8988T (cell line): ENCODE measurements around the gene PHGDH.
A peak's percentile ranks its signal among the peaks of the same experiment; 100 is the strongest.

Experiments used
- DNase-seq: peaks from one replicate; pipeline ENCODE4 v3.0.0; 2011

PHGDH gene

DNA sequence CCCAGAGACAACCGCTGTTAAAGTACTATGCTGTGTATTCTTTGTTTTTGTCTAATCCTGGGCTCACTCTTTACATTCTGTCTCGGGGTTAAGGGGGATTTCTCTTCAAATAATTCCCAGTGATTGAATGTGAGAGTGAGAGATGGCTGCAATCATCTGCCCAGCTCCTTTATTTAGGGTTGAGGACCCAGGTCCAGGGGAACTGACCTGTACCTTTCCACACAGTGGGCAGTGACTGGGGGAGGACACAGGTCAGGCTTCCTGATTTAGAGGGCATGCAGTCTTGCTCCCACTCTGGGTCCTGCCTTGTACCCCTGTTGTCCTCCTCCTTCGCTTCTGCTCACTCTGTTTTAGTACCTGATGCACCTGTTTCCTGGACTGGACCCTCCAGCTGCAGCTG is 22.0 kb downstream of the PHGDH start:
- no peak for DNase-seq

DNA sequence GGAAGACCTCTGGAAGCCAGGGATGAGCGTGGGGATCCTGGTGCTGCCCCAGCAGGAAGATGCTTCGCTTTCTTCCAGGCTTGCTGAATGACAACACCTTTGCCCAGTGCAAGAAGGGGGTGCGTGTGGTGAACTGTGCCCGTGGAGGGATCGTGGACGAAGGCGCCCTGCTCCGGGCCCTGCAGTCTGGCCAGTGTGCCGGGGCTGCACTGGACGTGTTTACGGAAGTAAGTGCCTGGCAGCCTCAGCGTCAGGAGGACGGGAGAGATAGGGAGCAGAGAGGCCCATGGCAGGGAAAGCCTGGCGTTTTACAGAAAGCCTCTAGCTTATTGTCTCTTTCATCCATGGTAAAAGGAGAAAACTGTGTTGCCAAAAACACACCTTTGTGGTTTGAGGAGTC is 23.5 kb downstream of the PHGDH start:
- no peak for DNase-seq

DNA sequence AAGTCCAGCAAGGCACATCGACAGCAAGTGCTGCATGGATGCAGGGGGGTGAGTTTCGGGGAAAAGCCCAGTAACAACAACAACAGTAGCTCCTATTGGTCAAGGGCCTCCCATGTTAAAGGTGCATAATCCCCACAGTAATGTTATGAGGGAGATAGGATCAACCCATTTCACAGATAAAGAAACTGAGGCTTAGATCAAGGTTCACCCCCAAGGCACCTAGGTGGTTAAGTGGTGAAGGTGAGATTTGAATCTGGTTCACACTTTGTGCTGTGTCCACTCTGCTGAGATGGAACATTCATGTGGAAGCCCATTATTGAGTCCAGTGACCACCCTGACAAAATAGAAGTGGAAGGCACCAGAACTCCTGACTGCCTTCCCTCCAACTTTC is 24.9 kb downstream of the PHGDH start:
- DNase-seq, result no peak

DNA sequence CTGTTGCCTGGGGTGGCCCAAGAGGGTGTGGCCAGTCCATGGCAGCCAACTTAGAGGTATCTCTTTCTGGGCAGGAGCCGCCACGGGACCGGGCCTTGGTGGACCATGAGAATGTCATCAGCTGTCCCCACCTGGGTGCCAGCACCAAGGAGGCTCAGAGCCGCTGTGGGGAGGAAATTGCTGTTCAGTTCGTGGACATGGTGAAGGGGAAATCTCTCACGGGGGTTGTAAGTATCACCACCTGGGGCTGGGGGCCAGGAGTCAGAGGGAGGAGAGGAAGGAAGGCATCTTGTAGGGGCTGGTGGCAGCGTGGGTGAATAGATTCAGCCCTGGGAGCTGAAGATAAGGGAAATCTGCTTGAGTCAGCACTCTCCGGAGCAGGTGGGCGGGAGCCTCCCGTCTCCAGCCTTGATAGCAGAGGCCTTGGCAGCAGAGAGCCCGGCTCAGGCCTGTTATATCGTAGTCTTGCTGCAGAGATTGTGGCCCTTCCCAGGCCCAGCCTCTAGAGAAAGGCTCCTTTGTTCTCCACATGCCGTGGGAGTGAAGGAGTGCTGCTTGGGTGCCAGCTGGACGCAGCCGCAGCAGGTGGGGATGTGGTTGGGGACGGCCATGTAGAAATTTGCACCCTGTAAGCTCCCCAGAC is 25.4 kb downstream of the PHGDH start:
- DNase-seq, result no peak

DNA sequence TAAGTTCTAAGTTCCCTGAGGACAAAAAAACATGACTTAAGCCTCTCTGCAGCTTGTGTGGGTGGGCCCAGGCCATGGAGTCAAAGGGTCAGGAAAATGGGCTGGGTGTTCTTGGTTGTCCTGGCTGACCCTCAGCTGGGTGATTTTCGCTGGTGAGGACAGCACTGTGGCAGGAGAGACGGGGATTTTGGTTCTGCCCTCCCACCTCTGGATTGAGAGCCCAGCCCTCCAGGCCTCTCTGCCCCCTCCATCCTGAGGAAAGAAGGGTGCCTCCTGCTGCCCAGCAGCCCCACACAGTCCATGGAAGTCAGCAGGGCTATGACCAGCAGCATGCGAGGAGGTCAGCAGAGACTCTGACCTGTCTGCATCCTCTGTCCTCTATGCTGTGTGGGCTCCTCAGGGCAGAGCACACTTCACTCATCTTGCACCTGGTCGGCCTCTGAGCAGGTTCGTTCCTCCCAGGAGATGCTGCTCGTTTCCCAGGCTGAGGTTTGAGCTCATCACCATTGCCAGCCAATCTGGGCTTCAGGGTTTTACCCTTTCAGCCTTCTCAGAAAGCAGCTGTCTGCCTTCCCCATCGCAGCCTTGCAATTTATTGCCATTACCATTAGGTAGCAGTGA is 26.5 kb downstream of the PHGDH start:
- DNase-seq, result no peak

DNA sequence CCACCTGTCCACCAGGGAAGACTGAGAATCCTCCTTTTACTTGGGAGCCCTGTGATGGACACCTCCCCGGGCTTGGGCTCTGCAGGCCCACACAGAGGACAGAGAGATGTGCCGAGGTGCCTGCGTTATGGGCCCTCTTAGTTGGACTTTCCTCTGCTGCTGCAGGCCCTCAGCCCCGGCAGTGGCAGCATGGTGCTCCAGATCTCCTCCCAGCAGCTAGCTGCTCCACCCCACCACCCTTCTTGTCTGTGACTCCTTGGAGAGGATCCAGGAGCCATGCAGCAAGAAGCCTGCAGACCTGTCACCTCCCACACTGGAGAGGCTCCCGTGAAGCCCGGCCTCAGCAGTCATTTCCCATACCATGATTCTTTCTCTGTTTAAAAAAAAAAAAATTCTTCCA is 27.4 kb downstream of the PHGDH start:
- DNase-seq, result no peak

DNA sequence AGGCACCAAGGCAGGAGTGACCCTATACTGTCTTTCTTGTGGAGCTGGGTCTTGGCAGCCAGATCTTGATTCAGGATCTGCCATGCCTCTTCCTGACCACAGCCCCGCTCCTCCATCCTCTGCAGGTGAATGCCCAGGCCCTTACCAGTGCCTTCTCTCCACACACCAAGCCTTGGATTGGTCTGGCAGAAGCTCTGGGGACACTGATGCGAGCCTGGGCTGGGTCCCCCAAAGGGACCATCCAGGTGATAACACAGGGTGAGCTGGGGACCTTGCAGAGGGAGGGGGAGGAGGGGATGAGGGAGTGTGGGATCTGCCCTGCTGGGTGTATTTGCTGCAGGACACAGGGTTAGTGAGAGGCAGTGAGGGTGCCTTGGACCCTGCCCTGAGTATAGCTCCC is 28.5 kb downstream of the PHGDH start:
- no peak for DNase-seq

DNA sequence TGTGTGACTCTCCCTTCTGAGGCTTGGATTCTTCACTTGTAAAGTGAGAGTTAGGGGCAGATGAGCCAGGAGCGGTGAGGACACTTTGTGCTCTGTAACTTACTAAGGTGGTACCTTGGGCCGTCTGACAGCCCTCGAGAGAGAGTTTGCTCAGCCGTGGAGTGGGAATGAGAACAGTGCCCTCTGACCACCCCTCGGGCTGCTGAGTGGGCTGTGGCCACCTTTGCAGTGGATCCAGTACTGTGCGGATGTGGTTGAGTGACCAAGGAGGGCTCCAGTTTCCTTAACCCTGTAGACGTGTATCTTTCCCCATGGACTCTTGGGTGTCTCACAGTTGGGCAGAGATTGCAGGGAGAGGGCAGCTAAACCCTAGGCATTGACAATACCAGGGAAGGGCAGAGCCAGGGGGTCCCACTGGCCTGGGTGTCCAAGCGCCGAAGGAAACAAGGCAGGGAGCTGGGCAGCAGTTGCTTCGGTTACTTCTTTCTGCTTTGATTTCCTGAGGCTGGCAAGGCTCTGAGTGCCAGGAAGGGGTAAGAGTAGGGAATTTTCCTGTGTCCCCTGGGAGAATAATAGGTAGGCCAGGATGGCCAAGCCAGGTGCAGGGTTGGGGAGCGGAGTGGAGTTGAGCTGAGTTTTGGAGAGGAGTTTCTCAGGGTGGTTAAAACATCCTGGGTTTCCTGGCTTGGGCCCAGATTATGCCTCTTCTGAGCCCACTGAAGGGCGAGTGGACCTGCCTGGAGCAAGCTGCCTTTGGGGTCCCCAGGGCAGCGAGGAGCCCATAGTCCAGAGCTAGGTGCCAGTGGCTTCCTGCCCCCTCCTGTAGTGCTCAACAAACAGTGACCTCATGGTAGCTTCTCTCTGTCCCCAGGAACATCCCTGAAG is 29.4 kb downstream of the PHGDH start:
- DNase-seq, result no peak

DNA sequence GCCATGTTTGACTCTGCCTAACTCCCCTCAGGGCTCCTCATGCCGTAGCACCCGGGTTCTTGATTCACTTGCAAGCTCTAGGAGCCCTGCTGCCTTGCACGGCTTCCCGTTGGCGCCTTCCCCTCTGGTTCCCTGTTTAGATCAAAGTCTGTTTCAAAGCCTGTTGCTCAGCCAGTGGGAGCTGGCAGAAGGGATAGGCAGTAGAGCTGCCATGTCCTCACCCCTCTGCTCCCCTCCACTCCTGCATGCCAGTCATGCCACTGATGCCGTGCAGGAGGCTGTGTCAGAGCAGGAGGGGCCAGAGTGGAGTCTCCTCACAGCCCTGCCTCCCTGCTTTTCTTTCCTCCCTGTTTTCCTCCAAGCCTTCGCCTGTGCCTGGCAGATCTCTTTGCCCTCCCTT is 30.5 kb downstream of the PHGDH start:
- no peak for DNase-seq

DNA sequence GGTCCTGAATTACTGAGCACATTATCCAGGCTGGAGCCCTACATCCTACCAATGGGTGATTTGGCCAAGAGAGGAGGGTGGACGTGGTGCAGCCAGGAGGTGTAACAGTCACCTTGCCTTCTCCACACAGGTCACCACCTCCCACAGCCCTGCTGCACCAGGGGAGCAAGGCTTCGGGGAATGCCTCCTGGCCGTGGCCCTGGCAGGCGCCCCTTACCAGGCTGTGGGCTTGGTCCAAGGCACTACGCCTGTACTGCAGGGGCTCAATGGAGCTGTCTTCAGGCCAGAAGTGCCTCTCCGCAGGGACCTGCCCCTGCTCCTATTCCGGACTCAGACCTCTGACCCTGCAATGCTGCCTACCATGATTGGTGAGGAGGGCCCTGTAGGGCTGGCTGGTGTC is 30.9 kb downstream of the PHGDH start:
- no peak for DNase-seq

DNA sequence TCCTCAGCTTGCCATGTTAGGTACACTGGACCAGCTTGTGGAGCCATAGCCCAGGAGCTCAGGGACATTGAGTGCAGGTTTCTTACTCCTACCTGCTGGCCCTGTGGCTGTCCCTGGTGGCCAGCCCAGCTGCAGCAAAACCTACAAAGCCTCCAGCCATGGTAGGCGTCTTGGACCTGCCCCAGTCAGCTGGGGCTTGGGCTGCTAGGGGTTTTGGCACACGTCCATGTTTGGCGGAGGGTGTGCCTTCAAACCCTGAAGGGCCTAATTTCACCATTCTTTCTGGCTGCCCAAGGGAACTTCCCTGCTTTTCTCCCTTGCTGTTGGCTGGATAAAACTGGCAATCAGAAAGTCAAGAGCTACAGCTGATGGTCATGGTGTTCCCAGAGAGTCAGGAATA is 31.6 kb downstream of the PHGDH start:
- DNase-seq, result no peak

DNA sequence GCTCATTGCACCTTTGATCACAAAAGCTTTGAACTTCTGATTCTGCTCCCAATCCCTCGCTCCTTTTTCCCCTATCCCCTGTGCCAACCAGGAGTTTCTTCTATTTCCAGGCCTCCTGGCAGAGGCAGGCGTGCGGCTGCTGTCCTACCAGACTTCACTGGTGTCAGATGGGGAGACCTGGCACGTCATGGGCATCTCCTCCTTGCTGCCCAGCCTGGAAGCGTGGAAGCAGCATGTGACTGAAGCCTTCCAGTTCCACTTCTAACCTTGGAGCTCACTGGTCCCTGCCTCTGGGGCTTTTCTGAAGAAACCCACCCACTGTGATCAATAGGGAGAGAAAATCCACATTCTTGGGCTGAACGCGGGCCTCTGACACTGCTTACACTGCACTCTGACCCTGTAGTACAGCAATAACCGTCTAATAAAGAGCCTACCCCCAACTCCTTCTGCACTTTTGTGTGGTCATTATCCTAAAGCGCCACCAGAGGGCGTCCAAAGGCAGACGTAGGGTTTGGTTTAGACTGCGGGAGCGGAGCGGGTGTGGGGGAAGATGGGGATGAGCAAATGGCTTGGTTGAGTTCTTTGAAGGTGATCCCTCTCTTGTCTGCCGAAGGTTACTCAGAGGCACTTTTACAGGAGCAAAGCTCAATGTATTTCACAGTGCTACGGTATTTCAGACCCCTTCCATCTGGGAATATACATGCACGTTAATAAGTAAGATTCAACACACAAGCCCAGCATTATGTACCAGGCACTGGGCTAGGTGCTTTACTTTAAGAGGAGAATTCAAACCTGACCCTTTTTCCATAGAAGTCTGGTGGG is 32.3 kb downstream of the PHGDH start:
- DNase-seq, result peak; percentile 44

DNA sequence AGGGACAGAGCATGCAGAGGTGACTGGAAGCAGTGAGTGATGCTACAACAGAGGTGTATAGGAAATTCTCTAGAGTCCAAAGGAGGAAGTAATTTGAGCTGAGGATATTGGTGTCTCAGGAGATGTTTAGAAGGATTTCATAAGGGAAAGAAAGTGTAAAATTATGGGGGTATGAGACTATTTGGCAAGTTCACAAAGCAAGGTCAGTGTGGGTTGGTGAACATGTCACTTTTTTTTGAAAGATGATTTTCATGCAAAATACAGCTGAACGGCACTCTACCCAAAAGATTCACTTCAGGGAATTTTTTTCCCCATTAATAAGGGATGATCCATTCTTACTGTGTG is 32.8 kb downstream of the PHGDH start:
- DNase-seq, result no peak

DNA sequence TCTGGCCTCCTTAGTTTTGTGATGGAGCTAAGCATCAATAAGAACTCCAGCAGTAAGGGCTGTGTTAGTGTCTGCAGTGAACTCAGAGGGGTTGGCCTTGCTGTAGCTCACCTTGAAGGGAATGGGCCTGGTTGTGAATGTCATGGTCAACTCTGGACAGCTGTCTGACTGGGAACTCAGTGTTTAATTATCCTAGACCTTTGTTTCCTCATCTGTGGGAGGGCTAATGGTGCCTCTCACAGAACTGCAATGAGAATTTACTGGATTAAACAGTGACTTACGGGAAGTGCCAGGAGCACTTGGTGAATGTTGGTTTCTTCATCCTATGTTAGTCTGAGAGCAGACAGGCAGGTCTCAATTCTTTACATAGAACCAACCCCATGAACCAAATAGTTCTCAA is 33.3 kb downstream of the PHGDH start:
- DNase-seq, result no peak

DNA sequence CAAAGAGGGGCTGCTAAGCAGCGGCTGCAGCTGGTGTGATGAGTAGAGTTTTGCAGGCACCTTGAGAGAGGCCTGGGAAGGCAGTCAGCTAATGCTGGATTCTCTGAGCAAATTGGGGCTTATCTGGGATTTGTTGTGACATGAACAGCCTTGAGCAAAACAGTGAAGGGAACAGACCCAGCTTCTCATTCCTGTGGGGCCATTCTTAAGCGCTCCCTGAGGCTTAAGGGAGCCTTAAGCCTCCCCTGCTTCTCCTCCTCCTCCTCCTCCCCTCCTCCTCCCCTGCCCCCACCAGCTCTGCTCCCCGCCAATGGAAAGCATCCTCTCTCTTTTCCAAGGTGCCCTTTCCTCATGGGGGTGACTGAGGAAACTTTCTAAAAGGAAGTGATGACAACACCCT is 35.7 kb downstream of the PHGDH start:
- no peak for DNase-seq

DNA sequence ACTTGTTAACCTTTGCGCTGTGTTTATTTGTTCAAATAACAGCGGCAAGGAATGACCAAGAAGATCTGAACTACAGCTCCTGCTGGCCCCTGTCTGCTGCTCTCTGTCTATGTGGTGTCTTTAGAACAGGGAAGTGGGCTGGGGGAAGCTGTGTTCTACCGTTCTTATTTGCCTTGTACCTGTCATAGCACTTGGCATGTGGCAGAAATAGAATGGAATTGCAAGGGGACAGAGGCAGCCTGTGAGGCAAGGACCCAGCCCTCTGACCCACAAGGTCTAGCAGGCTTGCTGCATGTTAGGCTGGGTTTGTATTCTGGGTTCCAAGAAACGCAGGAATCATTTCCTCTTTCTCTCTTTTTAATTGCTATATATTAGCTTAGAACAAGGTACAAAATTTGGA is 36.3 kb downstream of the PHGDH start:
- no peak for DNase-seq

DNA sequence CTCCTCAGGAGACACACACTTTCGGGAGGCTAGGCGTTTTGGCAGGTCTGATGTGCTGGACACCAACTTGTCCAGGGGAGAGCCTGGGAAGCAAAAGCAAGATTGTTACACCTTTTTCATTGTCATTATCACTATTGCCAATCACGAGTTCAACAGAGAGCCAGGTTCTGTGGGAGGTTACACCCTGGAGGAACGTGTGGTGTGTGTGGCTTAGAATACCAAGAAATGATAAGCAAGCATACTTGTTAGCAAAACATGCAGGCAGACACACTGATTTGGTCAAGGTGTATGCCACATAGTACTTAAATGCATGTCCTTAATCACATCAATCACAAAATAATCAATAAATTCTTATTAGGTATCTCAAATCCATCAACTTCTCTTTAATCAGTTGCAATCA is 40.9 kb downstream of the PHGDH start:
- no peak for DNase-seq

DNA sequence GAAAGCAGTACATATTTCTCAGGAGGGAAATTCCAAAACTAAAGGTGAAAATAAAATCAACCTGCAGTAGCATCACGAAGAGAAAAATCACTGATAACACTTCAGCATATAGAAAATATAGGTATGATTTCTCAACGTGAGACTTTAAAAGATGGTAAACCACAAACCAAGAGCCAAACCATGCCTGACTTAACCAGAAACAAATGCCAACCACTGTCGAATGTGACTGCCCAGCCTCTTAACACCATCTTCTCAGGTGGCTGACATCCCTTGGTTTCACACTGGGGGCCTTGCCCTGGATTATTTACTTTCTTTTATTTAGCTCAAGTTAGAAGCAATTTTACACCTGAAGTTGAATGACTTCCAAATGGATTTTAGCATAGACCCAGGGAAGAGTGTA is 46.9 kb downstream of the PHGDH start:
- DNase-seq, result no peak

DNA sequence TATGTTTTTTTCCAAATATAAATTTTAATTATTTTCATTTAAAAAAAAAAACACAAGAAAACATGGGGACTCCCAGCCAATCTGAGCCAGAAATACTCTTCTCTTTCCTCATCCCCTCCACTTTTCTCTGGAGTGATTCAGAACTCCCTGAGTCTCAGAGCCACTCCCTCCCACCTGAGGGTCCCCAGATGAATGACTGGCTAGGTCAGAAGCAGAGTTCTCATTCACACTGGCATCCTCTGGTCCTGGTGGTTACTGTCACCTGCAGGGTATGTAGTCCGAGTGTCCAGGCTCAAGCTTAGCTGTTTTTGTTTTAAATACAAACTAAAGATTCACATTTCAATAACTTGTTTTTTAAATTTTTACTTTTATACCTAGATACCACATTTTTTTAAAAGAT is 50.7 kb downstream of the PHGDH start:
- no peak for DNase-seq

DNA sequence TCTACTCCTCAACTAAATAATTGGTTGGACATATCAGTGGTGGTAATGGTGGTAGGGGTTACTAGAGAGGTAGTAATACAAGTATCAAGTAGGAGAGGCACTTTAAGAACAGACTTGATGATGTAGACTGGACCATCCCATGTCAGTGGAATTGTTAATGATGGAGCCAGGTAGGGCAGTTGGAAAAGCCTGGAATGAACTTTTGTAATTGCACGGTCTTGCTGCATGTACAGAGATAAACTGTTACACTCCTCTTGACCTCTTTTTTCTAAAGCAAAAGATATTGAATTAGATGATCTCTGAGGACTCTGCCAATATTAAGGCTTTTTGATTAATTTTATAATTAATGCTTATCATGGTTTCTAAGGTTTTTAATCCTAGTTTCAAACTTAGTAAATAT is 51.2 kb downstream of the PHGDH start:
- DNase-seq, result no peak

DNA sequence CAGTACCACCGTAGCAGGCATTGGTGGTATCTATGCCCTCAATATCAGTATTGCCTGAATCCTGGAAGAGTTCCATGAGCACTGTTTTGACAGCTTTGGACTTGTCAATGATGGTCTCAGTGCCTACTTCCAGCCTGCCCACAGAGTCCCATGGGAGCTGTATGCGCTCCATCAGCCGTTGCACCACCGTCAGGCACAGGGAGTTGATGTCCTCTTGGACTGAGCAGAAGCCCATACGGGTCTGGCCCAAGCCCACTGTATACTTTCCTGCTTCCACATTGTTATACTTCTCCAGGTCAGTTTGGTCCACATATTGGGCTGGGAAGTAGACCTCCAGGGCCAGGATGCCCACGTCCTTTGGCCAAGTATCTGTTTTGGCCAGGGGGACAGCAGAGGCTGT is 52.5 kb downstream of the PHGDH start:
- DNase-seq, result no peak

DNA sequence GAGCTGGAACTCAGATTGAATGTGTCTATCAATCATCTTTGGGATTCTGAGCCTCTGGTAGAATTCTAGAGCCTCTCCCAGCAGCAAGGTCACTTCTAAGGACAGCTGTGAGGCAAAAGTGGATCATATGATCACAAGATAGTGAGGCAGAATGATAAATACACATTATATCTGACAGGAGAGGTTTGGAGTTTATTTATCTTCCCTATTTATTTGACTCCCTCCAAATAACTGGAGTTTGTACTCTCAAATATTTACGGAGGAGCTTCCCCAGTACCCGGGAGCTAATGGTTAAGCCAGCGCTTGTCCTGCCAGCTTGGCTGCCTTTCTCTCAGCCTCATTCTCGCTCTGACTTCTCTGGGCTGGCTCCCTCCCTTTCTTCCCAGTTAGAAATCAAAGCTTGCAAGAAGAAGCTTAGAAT is 54.6 kb downstream of the PHGDH start:
- DNase-seq, result no peak

DNA sequence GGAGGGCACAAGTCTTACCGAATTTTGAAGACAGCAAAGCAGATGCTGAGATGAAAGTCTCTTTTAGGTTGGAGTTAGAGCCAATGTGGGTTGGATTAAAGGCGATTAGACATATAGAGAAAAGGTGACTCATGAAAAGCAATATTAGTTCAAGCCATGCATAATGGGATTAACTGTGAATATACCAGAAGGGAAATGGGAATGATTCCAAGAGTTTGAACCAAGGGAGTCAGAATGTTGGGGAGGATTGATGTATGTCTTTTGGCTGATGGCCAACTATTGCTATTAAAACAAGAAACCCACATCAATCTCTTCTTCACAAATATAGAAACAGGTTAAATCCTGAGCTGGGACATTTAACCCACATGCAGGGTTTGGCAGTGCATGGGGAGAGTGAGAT is 55.8 kb downstream of the PHGDH start:
- no peak for DNase-seq

DNA sequence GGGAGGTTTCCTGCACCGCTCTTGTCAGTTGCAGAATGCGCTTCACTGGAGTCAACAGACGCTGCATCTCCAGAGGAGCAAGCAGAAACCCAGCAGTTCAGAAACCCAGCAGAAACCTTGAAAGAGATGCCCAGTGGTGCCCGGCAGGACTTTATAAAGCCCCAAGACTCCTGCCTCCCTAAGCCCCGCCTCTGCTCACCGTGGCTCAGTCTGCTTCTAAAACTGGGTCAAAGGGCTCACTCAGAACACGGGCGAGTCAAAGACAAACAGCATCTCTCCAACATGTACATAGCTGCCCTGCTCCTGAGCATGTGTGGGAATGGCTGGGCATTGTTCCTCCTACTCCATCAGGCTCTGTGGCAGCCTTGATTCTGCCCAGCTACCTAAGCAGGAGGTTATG is 57.0 kb downstream of the PHGDH start, which contains the start of gene HMGCS2:
Gene HMGCS2 (minus strand): TSS at position 128 of the 400 bp plus-strand sequence. CDS start 61 bp downstream, at position 67.
- no peak for DNase-seq
